ENCODE results near the gene SORCS1.

Gene SORCS1

GRCh38 chr10:107159871-107160270 lies 4.6 kb downstream of the SORCS1 start:
- H3K27me3 ChIP-seq (ENCODE audit: control insufficient read depth in 1 of 2, insufficient read depth in 2 of 2, low read length in 2 of 2) = peaks cover 12 to 16% of the 10 kb centered on the region in 2 donors
- H3K36me3 ChIP-seq (ENCODE audit: control insufficient read depth in 1 of 2, insufficient read depth in 2 of 2, low read length in 2 of 2) = no peaks in the 10 kb centered on the region
- H3K4me1 ChIP-seq (ENCODE audit: control insufficient read depth in 1 of 2, insufficient read depth in 2 of 2, low read length in 2 of 2) = no peaks in the 10 kb centered on the region

GRCh38 chr10:107157071-107157470 lies 7.4 kb downstream of the SORCS1 start:
- Histone ChIP-seq H3K27ac (ENCODE audit: low read depth, low read length) (no peak overlapping the region), H3K27me3 (ENCODE audit: control insufficient read depth in 1 of 2, insufficient read depth in 2 of 2, low read length in 2 of 2) (peaks cover 0 to 3% of the 10 kb centered on the region in 2 donors), H3K9ac (ENCODE audit: low read depth in 1 of 2, low read length in 2 of 2) (no peak overlapping the region), H3K4me1 (ENCODE audit: control insufficient read depth in 1 of 2, insufficient read depth in 2 of 2, low read length in 2 of 2) (no peaks in the 10 kb centered on the region), H3K4me3 (ENCODE audit: low read depth in 1 of 2, low read length in 2 of 2) (no peak overlapping the region), H3K36me3 (ENCODE audit: control insufficient read depth in 1 of 2, insufficient read depth in 2 of 2, low read length in 2 of 2) (no peaks in the 10 kb centered on the region), H3K9me3 (ENCODE audit: control insufficient read depth in 1 of 2, low read length in 2 of 2) (peaks cover 0 to 4% of the 10 kb centered on the region in 2 donors)

More at GRCh38 chr10:107159871-107160270, 4.6 kb downstream of the SORCS1 start:
- Histone ChIP-seq H3K4me3 (ENCODE audit: low read depth in 1 of 2, low read length in 2 of 2) (no peak overlapping the region), H3K9ac (ENCODE audit: low read depth in 1 of 2, low read length in 2 of 2) (no peak overlapping the region), H3K27ac (ENCODE audit: low read depth, low read length) (no peak overlapping the region), H3K9me3 (ENCODE audit: control insufficient read depth in 1 of 2, low read length in 2 of 2) (no peaks in the 10 kb centered on the region)

- Histone ChIP-seq H3K9me3 (ENCODE audit: control insufficient read depth in 1 of 2, low read length in 2 of 2) (peaks cover 4 to 7% of the 10 kb centered on the region in 2 donors), H3K4me3 (ENCODE audit: low read depth in 1 of 2, low read length in 2 of 2) (no peak overlapping the region), H3K27me3 (ENCODE audit: control insufficient read depth in 1 of 2, insufficient read depth in 2 of 2, low read length in 2 of 2) (no peaks in the 10 kb centered on the region), H3K27ac (ENCODE audit: low read depth, low read length) (no peak overlapping the region), H3K9ac (ENCODE audit: low read depth in 1 of 2, low read length in 2 of 2) (no peak overlapping the region), H3K4me1 (ENCODE audit: control insufficient read depth in 1 of 2, insufficient read depth in 2 of 2, low read length in 2 of 2) (no peaks in the 10 kb centered on the region), H3K36me3 (ENCODE audit: control insufficient read depth in 1 of 2, insufficient read depth in 2 of 2, low read length in 2 of 2) (no peaks in the 10 kb centered on the region)
These were observed 12.4 kb downstream of the SORCS1 start for GRCh38 chr10:107152087-107152486.

- no peak overlapping the region for H3K4me3 ChIP-seq (ENCODE audit: low read depth in 1 of 2, low read length in 2 of 2)
- H3K27me3 ChIP-seq (ENCODE audit: control insufficient read depth in 1 of 2, insufficient read depth in 2 of 2, low read length in 2 of 2) = no peaks in the 10 kb centered on the region
- no peak overlapping the region for H3K27ac ChIP-seq (ENCODE audit: low read depth, low read length)
- H3K4me1 ChIP-seq (ENCODE audit: control insufficient read depth in 1 of 2, insufficient read depth in 2 of 2, low read length in 2 of 2) = no peaks in the 10 kb centered on the region
- peaks cover 4 to 7% of the 10 kb centered on the region in 2 donors for H3K9me3 ChIP-seq (ENCODE audit: control insufficient read depth in 1 of 2, low read length in 2 of 2)
- no peak overlapping the region for H3K9ac ChIP-seq (ENCODE audit: low read depth in 1 of 2, low read length in 2 of 2)
- H3K36me3 ChIP-seq (ENCODE audit: control insufficient read depth in 1 of 2, insufficient read depth in 2 of 2, low read length in 2 of 2) = no peaks in the 10 kb centered on the region
These were observed 15.6 kb downstream of the SORCS1 start for GRCh38 chr10:107148906-107149305.

GRCh38 chr10:107144490-107144889 lies 20.0 kb downstream of the SORCS1 start:
- Histone ChIP-seq H3K9me3 (ENCODE audit: control insufficient read depth in 1 of 2, low read length in 2 of 2) (no peaks in the 10 kb centered on the region), H3K36me3 (ENCODE audit: control insufficient read depth in 1 of 2, insufficient read depth in 2 of 2, low read length in 2 of 2) (no peaks in the 10 kb centered on the region), H3K9ac (ENCODE audit: low read depth in 1 of 2, low read length in 2 of 2) (no peak overlapping the region), H3K4me1 (ENCODE audit: control insufficient read depth in 1 of 2, insufficient read depth in 2 of 2, low read length in 2 of 2) (no peaks in the 10 kb centered on the region), H3K27ac (ENCODE audit: low read depth, low read length) (no peak overlapping the region), H3K27me3 (ENCODE audit: control insufficient read depth in 1 of 2, insufficient read depth in 2 of 2, low read length in 2 of 2) (no peaks in the 10 kb centered on the region), H3K4me3 (ENCODE audit: low read depth in 1 of 2, low read length in 2 of 2) (no peak overlapping the region)

GRCh38 chr10:107141524-107142061 lies 22.9 kb downstream of the SORCS1 start:
- Histone ChIP-seq H3K9ac (ENCODE audit: low read depth in 1 of 2, low read length in 2 of 2) (no peak overlapping the region), H3K27me3 (ENCODE audit: control insufficient read depth in 1 of 2, insufficient read depth in 2 of 2, low read length in 2 of 2) (no peaks in the 10 kb centered on the region), H3K4me1 (ENCODE audit: control insufficient read depth in 1 of 2, insufficient read depth in 2 of 2, low read length in 2 of 2) (no peaks in the 10 kb centered on the region), H3K4me3 (ENCODE audit: low read depth in 1 of 2, low read length in 2 of 2) (no peak overlapping the region), H3K27ac (ENCODE audit: low read depth, low read length) (no peak overlapping the region), H3K9me3 (ENCODE audit: control insufficient read depth in 1 of 2, low read length in 2 of 2) (no peaks in the 10 kb centered on the region), H3K36me3 (ENCODE audit: control insufficient read depth in 1 of 2, insufficient read depth in 2 of 2, low read length in 2 of 2) (no peaks in the 10 kb centered on the region)

- no peak overlapping the region for H3K4me3 ChIP-seq (ENCODE audit: low read depth in 1 of 2, low read length in 2 of 2)
- no peaks in the 10 kb centered on the region for H3K27me3 ChIP-seq (ENCODE audit: control insufficient read depth in 1 of 2, insufficient read depth in 2 of 2, low read length in 2 of 2)
- H3K9ac ChIP-seq (ENCODE audit: low read depth in 1 of 2, low read length in 2 of 2) = no peak overlapping the region
- H3K4me1 ChIP-seq (ENCODE audit: control insufficient read depth in 1 of 2, insufficient read depth in 2 of 2, low read length in 2 of 2) = no peaks in the 10 kb centered on the region
- H3K9me3 ChIP-seq (ENCODE audit: control insufficient read depth in 1 of 2, low read length in 2 of 2) = no peaks in the 10 kb centered on the region
- H3K36me3 ChIP-seq (ENCODE audit: control insufficient read depth in 1 of 2, insufficient read depth in 2 of 2, low read length in 2 of 2) = no peaks in the 10 kb centered on the region
- no peak overlapping the region for H3K27ac ChIP-seq (ENCODE audit: low read depth, low read length)
These were observed 25.3 kb downstream of the SORCS1 start for GRCh38 chr10:107139237-107139636.

- no peak overlapping the region for H3K9ac ChIP-seq (ENCODE audit: low read depth in 1 of 2, low read length in 2 of 2)
- H3K9me3 ChIP-seq (ENCODE audit: control insufficient read depth in 1 of 2, low read length in 2 of 2) = no peaks in the 10 kb centered on the region
- H3K27me3 ChIP-seq (ENCODE audit: control insufficient read depth in 1 of 2, insufficient read depth in 2 of 2, low read length in 2 of 2) = no peaks in the 10 kb centered on the region
- H3K36me3 ChIP-seq (ENCODE audit: control insufficient read depth in 1 of 2, insufficient read depth in 2 of 2, low read length in 2 of 2) = no peaks in the 10 kb centered on the region
- no peak overlapping the region for H3K27ac ChIP-seq (ENCODE audit: low read depth, low read length)
- no peak overlapping the region for H3K4me3 ChIP-seq (ENCODE audit: low read depth in 1 of 2, low read length in 2 of 2)
- no peaks in the 10 kb centered on the region for H3K4me1 ChIP-seq (ENCODE audit: control insufficient read depth in 1 of 2, insufficient read depth in 2 of 2, low read length in 2 of 2)
These were observed 30.9 kb downstream of the SORCS1 start for GRCh38 chr10:107133656-107134055.

GRCh38 chr10:107129000-107129399 lies 35.5 kb downstream of the SORCS1 start:
- H3K4me3 ChIP-seq (ENCODE audit: low read depth in 1 of 2, low read length in 2 of 2) = no peak overlapping the region
- H3K36me3 ChIP-seq (ENCODE audit: control insufficient read depth in 1 of 2, insufficient read depth in 2 of 2, low read length in 2 of 2) = no peaks in the 10 kb centered on the region
- no peak overlapping the region for H3K27ac ChIP-seq (ENCODE audit: low read depth, low read length)

GRCh38 chr10:107126512-107127065 lies 37.9 kb downstream of the SORCS1 start:
- H3K9ac ChIP-seq (ENCODE audit: low read depth in 1 of 2, low read length in 2 of 2) = no peak overlapping the region
- no peak overlapping the region for H3K27ac ChIP-seq (ENCODE audit: low read depth, low read length)
- H3K36me3 ChIP-seq (ENCODE audit: control insufficient read depth in 1 of 2, insufficient read depth in 2 of 2, low read length in 2 of 2) = no peaks in the 10 kb centered on the region
- no peak overlapping the region for H3K4me3 ChIP-seq (ENCODE audit: low read depth in 1 of 2, low read length in 2 of 2)
- H3K27me3 ChIP-seq (ENCODE audit: control insufficient read depth in 1 of 2, insufficient read depth in 2 of 2, low read length in 2 of 2) = no peaks in the 10 kb centered on the region
- no peaks in the 10 kb centered on the region for H3K4me1 ChIP-seq (ENCODE audit: control insufficient read depth in 1 of 2, insufficient read depth in 2 of 2, low read length in 2 of 2)
- no peaks in the 10 kb centered on the region for H3K9me3 ChIP-seq (ENCODE audit: control insufficient read depth in 1 of 2, low read length in 2 of 2)

More at GRCh38 chr10:107129000-107129399, 35.5 kb downstream of the SORCS1 start:
- Histone ChIP-seq H3K27me3 (ENCODE audit: control insufficient read depth in 1 of 2, insufficient read depth in 2 of 2, low read length in 2 of 2) (no peaks in the 10 kb centered on the region), H3K4me1 (ENCODE audit: control insufficient read depth in 1 of 2, insufficient read depth in 2 of 2, low read length in 2 of 2) (no peaks in the 10 kb centered on the region), H3K9me3 (ENCODE audit: control insufficient read depth in 1 of 2, low read length in 2 of 2) (no peaks in the 10 kb centered on the region), H3K9ac (ENCODE audit: low read depth in 1 of 2, low read length in 2 of 2) (no peak overlapping the region)
